ENCODE results near the gene EWSR1.

DNA sequence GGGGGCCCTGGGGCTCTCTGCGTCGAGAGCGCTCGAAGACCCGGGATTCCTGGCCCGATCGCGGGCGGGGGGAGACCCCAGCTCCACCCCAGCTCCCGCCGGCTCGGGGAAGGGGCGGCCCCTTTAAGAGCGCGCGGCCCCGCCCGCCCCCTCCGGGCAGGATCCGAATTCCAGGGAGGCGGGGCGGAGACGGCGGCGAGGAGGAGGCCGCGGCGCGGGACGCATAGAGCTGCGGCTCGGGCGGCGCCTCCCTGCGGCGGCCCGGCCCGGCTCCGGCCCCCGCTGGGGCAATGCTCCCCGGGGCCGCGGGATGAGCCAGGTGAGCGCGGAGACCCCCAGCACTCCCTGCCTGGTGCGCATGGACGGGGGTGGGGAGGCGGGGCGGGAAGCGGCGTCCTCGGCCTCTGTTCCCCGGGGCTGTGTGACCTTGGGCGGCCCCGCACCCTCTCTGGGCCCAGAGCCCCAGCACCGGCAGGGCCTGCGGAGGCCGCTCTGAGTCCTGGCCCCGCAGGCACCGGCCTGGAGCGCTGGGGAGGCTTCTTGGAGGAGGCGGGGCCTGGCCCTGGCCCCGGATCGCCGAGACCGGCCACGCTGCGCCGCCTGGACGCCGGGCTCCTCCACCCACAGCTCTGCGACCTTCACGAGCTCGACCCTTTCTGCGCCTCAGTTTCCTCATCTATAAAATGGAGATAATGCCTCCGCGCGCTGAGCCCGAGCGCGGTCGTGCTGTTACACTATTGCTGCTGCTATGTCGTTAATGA lies 38.9 kb downstream of the EWSR1 start:
- TF ChIP-seq GATA1 (IDR thresholded peaks at IDR 0.05; ENCODE audit: low read depth, low read length) (no peak), POLR2A (IDR thresholded peaks at IDR 0.05; ENCODE audit: low read length) (peak; percentile 19)

All from erythroblast (primary cell).